ENCODE data around the gene BCR.

GRCh38 chr22:23291806-23292452, 111.6 kb downstream of the BCR start:
- TF ChIP-seq CTCF (IDR thresholded peaks at IDR 0.05; ENCODE audit: insufficient read depth, low read length, poor library complexity, severe bottlenecking), result no peak
- no peak for TF ChIP-seq EZH2phosphoT487 (conservative IDR thresholded peaks at IDR 0.05; ENCODE audit: low read length)
